MM.1S (cell line): ENCODE measurements around the gene CACNA1C.

Experiments used
- EZH2phosphoT487 ChIP-seq: fragments of 300-600 bp; sonication (generic); IDR thresholded peaks from 2 replicates; pipeline ENCODE4 v1.6.1; 2018; ENCODE audit warnings: antibody characterized with exemption, low read length
- TF ChIP-seq, protein P1 (sequence below): fragments of 300-600 bp; sonication (generic); IDR thresholded peaks from 2 replicates; pipeline ENCODE4 v1.5.1; 2016; ENCODE audit warnings: antibody characterized with exemption, low read length, mixed read lengths

DNA sequence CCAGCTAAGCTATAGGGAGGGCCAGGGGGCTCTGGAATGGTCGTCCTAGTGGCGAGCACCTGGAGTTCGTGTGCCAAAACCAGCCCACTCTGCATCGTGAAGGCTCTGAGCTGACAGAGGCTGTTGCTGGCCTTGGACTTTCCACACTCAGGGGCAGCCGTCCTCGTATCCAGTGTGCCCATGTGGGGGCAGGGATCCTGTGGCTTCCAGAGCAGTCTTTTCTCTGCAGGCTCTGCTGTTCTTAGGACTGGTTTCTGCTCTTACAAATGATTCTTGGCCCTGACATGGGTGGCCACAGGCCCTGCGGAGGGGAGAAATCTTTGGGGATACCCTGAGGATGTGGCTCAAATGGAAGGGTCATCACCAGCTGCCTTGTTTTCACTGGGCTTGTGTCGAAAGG is 564.6 kb downstream of the CACNA1C start:
- TF ChIP-seq, protein P1, sequence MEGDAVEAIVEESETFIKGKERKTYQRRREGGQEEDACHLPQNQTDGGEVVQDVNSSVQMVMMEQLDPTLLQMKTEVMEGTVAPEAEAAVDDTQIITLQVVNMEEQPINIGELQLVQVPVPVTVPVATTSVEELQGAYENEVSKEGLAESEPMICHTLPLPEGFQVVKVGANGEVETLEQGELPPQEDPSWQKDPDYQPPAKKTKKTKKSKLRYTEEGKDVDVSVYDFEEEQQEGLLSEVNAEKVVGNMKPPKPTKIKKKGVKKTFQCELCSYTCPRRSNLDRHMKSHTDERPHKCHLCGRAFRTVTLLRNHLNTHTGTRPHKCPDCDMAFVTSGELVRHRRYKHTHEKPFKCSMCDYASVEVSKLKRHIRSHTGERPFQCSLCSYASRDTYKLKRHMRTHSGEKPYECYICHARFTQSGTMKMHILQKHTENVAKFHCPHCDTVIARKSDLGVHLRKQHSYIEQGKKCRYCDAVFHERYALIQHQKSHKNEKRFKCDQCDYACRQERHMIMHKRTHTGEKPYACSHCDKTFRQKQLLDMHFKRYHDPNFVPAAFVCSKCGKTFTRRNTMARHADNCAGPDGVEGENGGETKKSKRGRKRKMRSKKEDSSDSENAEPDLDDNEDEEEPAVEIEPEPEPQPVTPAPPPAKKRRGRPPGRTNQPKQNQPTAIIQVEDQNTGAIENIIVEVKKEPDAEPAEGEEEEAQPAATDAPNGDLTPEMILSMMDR = no peak
- no peak for TF ChIP-seq EZH2phosphoT487
